HepG2 (cell line): ENCODE data around the gene C9orf50. TPM values are rescaled to one million over a fixed set of nuclear protein-coding genes. Genes with fewer than 3 reads are reported as not detected.

Experiments
- ATF5 ChIP-seq: sonication (generic); formaldehyde crosslinking; IDR thresholded peaks from 2 replicates; pipeline ENCODE4 v1.4.0; 2020; ENCODE audit warnings: mild to moderate bottlenecking, low read depth, missing genetic modification reagents
- GMEB1 ChIP-seq: sonication (generic); formaldehyde crosslinking; IDR thresholded peaks from 2 replicates; pipeline ENCODE4 v1.5.1; 2020; ENCODE audit warnings: missing genetic modification reagents, mild to moderate bottlenecking, borderline replicate concordance
- GTF2F1 ChIP-seq: fragments of 150-350 bp; IDR thresholded peaks from 2 replicates; pipeline ENCODE4 v1.6.1; 2014; ENCODE audit warnings: low read length
- GZF1 ChIP-seq: sonication (generic); formaldehyde crosslinking; IDR thresholded peaks from 2 replicates; pipeline ENCODE4 v1.5.1; 2020; ENCODE audit warnings: mild to moderate bottlenecking, missing genetic modification reagents
- HMG20A ChIP-seq: IDR thresholded peaks from 2 replicates; pipeline ENCODE4 v1.6.1; 2016; ENCODE audit warnings: borderline replicate concordance
- HOXD1 ChIP-seq: sonication (generic); formaldehyde crosslinking; IDR thresholded peaks from 2 replicates; pipeline ENCODE4 v1.5.0; 2020; ENCODE audit warnings: missing genetic modification reagents
- MBD4 ChIP-seq: IDR thresholded peaks from 2 replicates; pipeline ENCODE4 v1.6.1; 2012; ENCODE audit warnings: low read length, inconsistent platforms, borderline replicate concordance
- MLX ChIP-seq: IDR thresholded peaks from 2 replicates; pipeline ENCODE4 v1.6.1; 2016
- MXD4 ChIP-seq: IDR thresholded peaks from 2 replicates; pipeline ENCODE4 v1.6.1; 2016; ENCODE audit warnings: mild to moderate bottlenecking, missing biosample characterization, missing genetic modification reagents
- NRL ChIP-seq: sonication (generic); formaldehyde crosslinking; IDR thresholded peaks from 2 replicates; pipeline ENCODE4 v1.5.0; 2020; ENCODE audit warnings: missing genetic modification reagents, mild to moderate bottlenecking, moderate library complexity, borderline replicate concordance
- RBM22 ChIP-seq: fragments of 200-400 bp; formaldehyde crosslinking; optimal IDR thresholded peaks from 2 replicates; pipeline ENCODE3; 2017; ENCODE audit warnings: mild to moderate bottlenecking, low read length, moderate library complexity
- SAP130 ChIP-seq: IDR thresholded peaks from 2 replicates; pipeline ENCODE4 v1.6.1; 2016; ENCODE audit warnings: low read depth
- SP140L ChIP-seq: sonication (generic); formaldehyde crosslinking; IDR thresholded peaks from 2 replicates; pipeline ENCODE4 v1.4.0; 2020; ENCODE audit warnings: missing genetic modification reagents, borderline replicate concordance
- TIGD3 ChIP-seq: sonication (generic); formaldehyde crosslinking; IDR thresholded peaks from 2 replicates; pipeline ENCODE4 v1.5.1; 2020; ENCODE audit warnings: mild to moderate bottlenecking, missing genetic modification reagents, borderline replicate concordance
- ZBTB46 ChIP-seq: sonication (generic); formaldehyde crosslinking; IDR thresholded peaks from 2 replicates; pipeline ENCODE4 v1.4.0; 2020; ENCODE audit warnings: mild to moderate bottlenecking, missing genetic modification reagents, borderline replicate concordance
- ZBTB49 ChIP-seq: sonication (generic); formaldehyde crosslinking; IDR thresholded peaks from 2 replicates; pipeline ENCODE4 v1.4.0; 2020; ENCODE audit warnings: missing genetic modification reagents, borderline replicate concordance
- ZNF317 ChIP-seq: sonication (generic); formaldehyde crosslinking; IDR thresholded peaks from 2 replicates; pipeline ENCODE4 v1.5.0; 2020; ENCODE audit warnings: mild to moderate bottlenecking, missing genetic modification reagents
- ZNF331 ChIP-seq: sonication (generic); formaldehyde crosslinking; IDR thresholded peaks from 2 replicates; pipeline ENCODE4 v1.4.0; 2020; ENCODE audit warnings: missing genetic modification reagents
- ZNF7 ChIP-seq: IDR thresholded peaks from 2 replicates; pipeline ENCODE4 v1.6.1; 2016; ENCODE audit warnings: missing biosample characterization, missing genetic modification reagents
- ZNF720 ChIP-seq: sonication (generic); formaldehyde crosslinking; IDR thresholded peaks from 2 replicates; pipeline ENCODE4 v1.4.0; 2020; ENCODE audit warnings: missing genetic modification reagents
- ZNF737 ChIP-seq: sonication (generic); formaldehyde crosslinking; IDR thresholded peaks from 2 replicates; pipeline ENCODE4 v1.5.0; 2020; ENCODE audit warnings: missing genetic modification reagents, mild to moderate bottlenecking, borderline replicate concordance
- polyA plus RNA-seq, 8 experiments: library from polyadenylated mRNA; depleted of rRNA in 3 of 8; stranded (reverse) in 7 of 8; unstranded in 1 of 8; fragments of >200 nt; fragmentation: Illumina TruSeq in 4 of 8; extraction: Trizol in 4 of 8; gene quantifications; 2 replicates each; pipeline versions ENCODE4 v1.2.1 to v1.2.3, GENCODE V29; 2011 to 2016; ENCODE audit warnings: low read depth in 4 of 8, missing spikeins in 1 of 8, mixed read lengths in 1 of 8; ENCODE audit not compliant: insufficient read depth in 1 of 8
- total RNA-seq, 5 experiments: library from RNA; depleted of rRNA; stranded (reverse); fragments of >200 nt; fragmentation: Illumina TruSeq; extraction: Trizol; gene quantifications; 2 replicates each; pipeline ENCODE4 v1.2.3, GENCODE V29; 2016; ENCODE audit warnings: low read depth in 1 of 5

The C9orf50 gene
- total and polyA plus RNA-seq, 2 of the 13 experiments (the other 11 are each of a cell fraction or from before 2014, with no cell fraction given): not detected

GRCh38 chr9:129606161-129607026 is 14.5 kb downstream of the C9orf50 start (continued):
- TF ChIP-seq SP140L (no peak), GZF1 (CRISPR knock-in tag) (peak; percentile 61; the same call in 1 of the 2 replicates), MBD4 (no peak), HOXD1 (CRISPR knock-in tag) (no peak), MLX (peak; percentile 15; the same call in 1 of the 2 replicates), GMEB1 (peak; percentile 39; the same call in 1 of the 2 replicates), ZNF331 (peak; percentile 32; the same call in 1 of the 2 replicates), SAP130 (CRISPR knock-in tag) (peak; percentile 86), ZNF720 (CRISPR knock-in tag) (no peak), ZBTB49 (CRISPR knock-in tag) (no peak), RBM22 (no peak), ZNF317 (CRISPR knock-in tag) (no peak), ZNF7 (no peak), ATF5 (CRISPR knock-in tag) (no peak), GTF2F1 (no peak), NRL (CRISPR knock-in tag) (no peak), HMG20A (peak; percentile 51; the same call in 1 of the 2 replicates), ZBTB46 (CRISPR knock-in tag) (no peak), TIGD3 (CRISPR knock-in tag) (peak; percentile 23; the same call in 1 of the 2 replicates), ZNF737 (CRISPR knock-in tag) (no peak), MXD4 (CRISPR knock-in tag) (no peak)
